T-helper 1 cell treated with Interleukin-12 subunit alpha and Interleukin-12 subunit beta and Interleukin-4 antibody, amounts not matched to agents 30 μg/mL and 1 μg/mL, for 36 hours (primary cell): Measurements from ENCODE around the gene TMEM121.

Experiments used
- H3K27ac Mint-ChIP-seq: one replicate; pipeline ENCODE4 v1.8.0; 2021; ENCODE audit warnings: mild to moderate bottlenecking, mixed read lengths
- H3K27me3 Mint-ChIP-seq: one replicate; pipeline ENCODE4 v1.8.0; 2021; ENCODE audit warnings: low read depth, mixed read lengths
- H3K36me3 Mint-ChIP-seq: one replicate; pipeline ENCODE4 v1.8.0; 2021; ENCODE audit warnings: low read depth, mixed read lengths
- H3K4me1 Mint-ChIP-seq: one replicate; pipeline ENCODE4 v1.8.0; 2021; ENCODE audit warnings: low read depth, mixed read lengths
- H3K4me3 Mint-ChIP-seq: one replicate; pipeline ENCODE4 v1.8.0; 2021; ENCODE audit warnings: mild to moderate bottlenecking, moderate library complexity, mixed read lengths
- H3K9me3 Mint-ChIP-seq: one replicate; pipeline ENCODE4 v1.8.0; 2021; ENCODE audit warnings: mixed read lengths

Gene TMEM121

GRCh38 chr14:105525861-105526775, at the start of gene TMEM121:
Gene TMEM121 (plus strand): TSS chr14:105526583. CDS start chr14:105528835, 2,252 bp downstream.
- H3K36me3 Mint-ChIP-seq, result peaks cover 2% of the 10 kb centered on the region
- peaks cover 10% of the 10 kb centered on the region for H3K4me1 Mint-ChIP-seq
- peak within 1 kb of the TSS; percentile 68 for H3K4me3 Mint-ChIP-seq
- H3K9me3 Mint-ChIP-seq, result no peaks in the 10 kb centered on the region
- peaks cover 38% of the 10 kb centered on the region for H3K27me3 Mint-ChIP-seq
- no peak within 1 kb of the TSS for H3K27ac Mint-ChIP-seq

- H3K4me1 Mint-ChIP-seq, result peaks cover 15% of the 10 kb centered on the region
- H3K36me3 Mint-ChIP-seq, result no peaks in the 10 kb centered on the region
- H3K27ac Mint-ChIP-seq, result peak overlapping the region; percentile 70
- H3K27me3 Mint-ChIP-seq, result peaks cover 34% of the 10 kb centered on the region
- H3K4me3 Mint-ChIP-seq, result peak overlapping the region; percentile 53
- H3K9me3 Mint-ChIP-seq, result no peaks in the 10 kb centered on the region
These were observed 49.3 kb upstream of the TMEM121 start for GRCh38 chr14:105476831-105477659.

- no peak overlapping the region for H3K27ac Mint-ChIP-seq
These were observed 48.6 kb upstream of the TMEM121 start for GRCh38 chr14:105477660-105478397.

GRCh38 chr14:105478398-105479251, 47.8 kb upstream of the TMEM121 start:
- Mint-ChIP-seq H3K4me1 (peaks cover 21% of the 10 kb centered on the region), H3K36me3 (no peaks in the 10 kb centered on the region), H3K27ac (no peak overlapping the region), H3K27me3 (peaks cover 34% of the 10 kb centered on the region), H3K4me3 (no peak overlapping the region), H3K9me3 (no peaks in the 10 kb centered on the region)

More at GRCh38 chr14:105477660-105478397, 48.6 kb upstream of the TMEM121 start:
- H3K36me3 Mint-ChIP-seq, result no peaks in the 10 kb centered on the region
- no peaks in the 10 kb centered on the region for H3K9me3 Mint-ChIP-seq
- H3K4me1 Mint-ChIP-seq, result peaks cover 21% of the 10 kb centered on the region
- peak overlapping the region; percentile 53 for H3K4me3 Mint-ChIP-seq
- peaks cover 34% of the 10 kb centered on the region for H3K27me3 Mint-ChIP-seq

- Mint-ChIP-seq H3K27ac (no peak overlapping the region), H3K4me3 (no peak overlapping the region), H3K9me3 (no peaks in the 10 kb centered on the region), H3K27me3 (peaks cover 34% of the 10 kb centered on the region), H3K4me1 (peaks cover 24% of the 10 kb centered on the region), H3K36me3 (no peaks in the 10 kb centered on the region)
These were observed 46.8 kb upstream of the TMEM121 start for GRCh38 chr14:105479431-105480158.

- H3K36me3 Mint-ChIP-seq, result no peaks in the 10 kb centered on the region
- H3K4me1 Mint-ChIP-seq, result peaks cover 25% of the 10 kb centered on the region
- peak overlapping the region; percentile 87 for H3K27ac Mint-ChIP-seq
- peaks cover 34% of the 10 kb centered on the region for H3K27me3 Mint-ChIP-seq
- H3K9me3 Mint-ChIP-seq, result no peaks in the 10 kb centered on the region
- no peak overlapping the region for H3K4me3 Mint-ChIP-seq
These were observed 46.1 kb upstream of the TMEM121 start for GRCh38 chr14:105480199-105480746.

- H3K9me3 Mint-ChIP-seq, result no peaks in the 10 kb centered on the region
These were observed 45.3 kb upstream of the TMEM121 start for GRCh38 chr14:105480807-105481801.

GRCh38 chr14:105481886-105482457, 44.4 kb upstream of the TMEM121 start:
- H3K27ac Mint-ChIP-seq, result peak overlapping the region; percentile 97
- peaks cover 25% of the 10 kb centered on the region for H3K27me3 Mint-ChIP-seq
- no peaks in the 10 kb centered on the region for H3K9me3 Mint-ChIP-seq
- no peaks in the 10 kb centered on the region for H3K36me3 Mint-ChIP-seq
- peak overlapping the region; percentile 51 for H3K4me3 Mint-ChIP-seq
- peaks cover 25% of the 10 kb centered on the region for H3K4me1 Mint-ChIP-seq

More at GRCh38 chr14:105480807-105481801, 45.3 kb upstream of the TMEM121 start:
- Mint-ChIP-seq H3K27me3 (peaks cover 32% of the 10 kb centered on the region), H3K27ac (peak overlapping the region; percentile 97), H3K4me3 (peak overlapping the region; percentile 50), H3K4me1 (peaks cover 25% of the 10 kb centered on the region), H3K36me3 (no peaks in the 10 kb centered on the region)

GRCh38 chr14:105482486-105483110, 43.8 kb upstream of the TMEM121 start:
- peak overlapping the region; percentile 97 for H3K27ac Mint-ChIP-seq
- H3K27me3 Mint-ChIP-seq, result peaks cover 18% of the 10 kb centered on the region
- H3K4me3 Mint-ChIP-seq, result peak overlapping the region; percentile 51
- no peaks in the 10 kb centered on the region for H3K36me3 Mint-ChIP-seq
- no peaks in the 10 kb centered on the region for H3K9me3 Mint-ChIP-seq
- peaks cover 22% of the 10 kb centered on the region for H3K4me1 Mint-ChIP-seq

GRCh38 chr14:105483300-105484068, 42.9 kb upstream of the TMEM121 start:
- Mint-ChIP-seq H3K4me1 (peaks cover 22% of the 10 kb centered on the region), H3K9me3 (no peaks in the 10 kb centered on the region), H3K27ac (peak overlapping the region; percentile 49), H3K27me3 (peaks cover 17% of the 10 kb centered on the region), H3K36me3 (no peaks in the 10 kb centered on the region), H3K4me3 (no peak overlapping the region)
